OCI-LY3 (cell line): ENCODE data around the gene FCN2.

Source experiments
- EZH2phosphoT487 ChIP-seq: fragments of 200-600 bp; shearing (Covaris generic); IDR thresholded peaks from 2 replicates; pipeline ENCODE4 v1.6.1; 2018; ENCODE audit warnings: antibody characterized with exemption, mixed run types, low read depth
- TF ChIP-seq, protein P1 (sequence below): fragments of 200-600, 300-600 bp; sonication (generic); IDR thresholded peaks from 2 replicates; pipeline ENCODE4 v1.5.1; 2014; ENCODE audit warnings: antibody characterized with exemption, low read length, low read depth

DNA sequence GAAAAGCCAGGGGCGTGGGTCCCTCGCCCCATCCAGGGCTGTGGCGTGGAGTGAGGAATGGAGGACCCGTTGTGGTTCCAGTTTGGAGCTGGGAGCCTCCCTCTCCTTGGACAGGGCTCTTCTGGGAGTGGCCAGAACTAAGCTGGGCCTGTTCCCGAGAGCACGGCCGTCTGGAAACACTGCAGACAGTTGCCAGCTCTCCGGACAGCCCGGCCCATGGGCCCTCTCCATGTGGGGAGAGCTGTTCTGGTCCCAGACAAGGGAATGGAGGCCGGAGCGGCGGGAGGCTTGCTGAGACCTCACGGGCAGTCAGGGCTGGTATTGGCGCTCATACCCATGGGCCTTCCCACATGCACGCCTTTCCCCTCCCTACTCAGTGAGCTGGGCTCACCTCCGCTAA lies 45.2 kb upstream of the FCN2 start:
- no peak for TF ChIP-seq EZH2phosphoT487
- TF ChIP-seq, protein P1, sequence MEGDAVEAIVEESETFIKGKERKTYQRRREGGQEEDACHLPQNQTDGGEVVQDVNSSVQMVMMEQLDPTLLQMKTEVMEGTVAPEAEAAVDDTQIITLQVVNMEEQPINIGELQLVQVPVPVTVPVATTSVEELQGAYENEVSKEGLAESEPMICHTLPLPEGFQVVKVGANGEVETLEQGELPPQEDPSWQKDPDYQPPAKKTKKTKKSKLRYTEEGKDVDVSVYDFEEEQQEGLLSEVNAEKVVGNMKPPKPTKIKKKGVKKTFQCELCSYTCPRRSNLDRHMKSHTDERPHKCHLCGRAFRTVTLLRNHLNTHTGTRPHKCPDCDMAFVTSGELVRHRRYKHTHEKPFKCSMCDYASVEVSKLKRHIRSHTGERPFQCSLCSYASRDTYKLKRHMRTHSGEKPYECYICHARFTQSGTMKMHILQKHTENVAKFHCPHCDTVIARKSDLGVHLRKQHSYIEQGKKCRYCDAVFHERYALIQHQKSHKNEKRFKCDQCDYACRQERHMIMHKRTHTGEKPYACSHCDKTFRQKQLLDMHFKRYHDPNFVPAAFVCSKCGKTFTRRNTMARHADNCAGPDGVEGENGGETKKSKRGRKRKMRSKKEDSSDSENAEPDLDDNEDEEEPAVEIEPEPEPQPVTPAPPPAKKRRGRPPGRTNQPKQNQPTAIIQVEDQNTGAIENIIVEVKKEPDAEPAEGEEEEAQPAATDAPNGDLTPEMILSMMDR: no peak
